HG03442 (cell line): Measurements from ENCODE around the gene FAM89B.
"Not testable (repeated sequence)": the region's sequence is repeated elsewhere in the genome, so short reads cannot be mapped to it uniquely, and the experiment has no call there.

Experiments
- ATAC-seq: cut with Tn5 transposase; IDR thresholded peaks from one replicate; pipeline ENCODE4 v1.9.1; 2021; ENCODE audit warnings: mild to moderate bottlenecking, moderate library complexity; ENCODE audit not compliant: unreplicated experiment

The FAM89B gene

DNA sequence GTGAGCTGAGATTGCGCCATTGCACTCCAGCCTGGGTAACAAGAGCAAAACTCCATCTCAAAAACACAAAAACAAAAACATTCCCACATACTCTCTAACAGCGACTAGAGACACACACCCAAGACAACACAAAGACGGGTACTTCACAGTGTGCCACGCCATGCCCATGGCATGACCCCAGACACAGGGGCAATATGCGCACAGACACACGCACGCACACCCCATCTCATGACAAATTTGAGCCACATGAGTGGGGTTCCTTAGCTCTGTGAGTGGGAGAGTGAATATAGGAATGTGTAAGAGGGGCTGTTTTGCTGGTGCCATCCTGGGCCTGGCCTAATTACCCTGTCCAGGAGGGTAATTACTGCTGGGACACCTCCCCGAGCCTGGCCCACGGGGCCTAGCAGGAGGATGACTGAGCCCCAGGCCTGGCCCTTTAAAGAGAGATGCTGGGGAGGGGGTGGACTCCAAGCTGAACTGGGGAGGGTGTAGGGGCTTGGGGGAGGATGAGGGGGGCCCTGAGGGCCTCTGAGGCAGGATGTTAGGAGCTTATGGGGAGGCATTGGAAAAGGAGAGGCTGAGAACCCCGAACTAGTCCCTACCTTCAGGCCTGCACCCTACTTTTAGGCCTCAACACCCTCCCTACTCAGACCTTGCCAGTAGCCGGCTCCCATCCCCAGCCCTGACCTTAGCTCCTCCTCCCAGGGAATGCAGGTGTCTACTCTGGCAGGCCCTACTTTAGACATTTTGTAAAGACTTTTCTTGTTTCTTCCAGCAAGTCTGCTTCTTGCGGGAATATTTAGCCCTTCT is 15.7 kb upstream of the FAM89B start:
- ATAC-seq, result no peak

DNA sequence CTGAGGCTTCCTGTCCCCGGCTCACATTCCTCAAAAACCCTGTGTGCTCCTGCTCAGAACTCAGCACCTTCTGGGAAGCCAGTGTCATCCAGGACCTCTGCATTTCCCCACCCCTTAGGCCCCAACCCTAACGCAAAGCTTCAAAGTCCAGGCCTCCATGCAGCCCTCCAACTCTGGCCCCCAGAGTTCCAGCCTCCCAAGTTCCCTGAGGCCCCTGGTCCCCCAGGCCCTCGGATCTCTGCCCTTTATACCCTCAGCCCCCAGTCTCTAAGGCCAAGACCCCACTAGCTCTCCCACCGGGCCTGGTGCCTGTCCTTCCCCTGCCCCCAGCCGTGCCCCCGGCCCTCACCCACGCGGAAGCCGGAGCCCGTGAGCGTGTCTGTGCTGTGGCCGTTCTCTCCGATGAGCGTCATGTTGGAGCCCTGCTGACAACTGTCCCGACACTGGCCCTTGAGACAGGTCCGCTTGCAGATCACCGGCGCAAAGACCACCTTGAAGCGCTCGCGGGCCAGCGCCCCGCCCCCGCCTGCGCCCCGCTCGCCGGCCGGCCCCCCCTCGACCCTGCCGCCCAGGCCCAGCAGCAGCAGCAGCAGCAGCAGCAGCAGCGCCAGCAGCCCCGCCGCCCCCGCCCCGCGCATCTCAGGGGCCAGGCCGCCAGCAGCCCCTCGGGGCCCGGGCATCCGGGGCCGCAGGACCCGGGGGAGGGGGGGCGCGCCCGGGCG is 14.9 kb upstream of the FAM89B start:
- ATAC-seq, result no peak

DNA sequence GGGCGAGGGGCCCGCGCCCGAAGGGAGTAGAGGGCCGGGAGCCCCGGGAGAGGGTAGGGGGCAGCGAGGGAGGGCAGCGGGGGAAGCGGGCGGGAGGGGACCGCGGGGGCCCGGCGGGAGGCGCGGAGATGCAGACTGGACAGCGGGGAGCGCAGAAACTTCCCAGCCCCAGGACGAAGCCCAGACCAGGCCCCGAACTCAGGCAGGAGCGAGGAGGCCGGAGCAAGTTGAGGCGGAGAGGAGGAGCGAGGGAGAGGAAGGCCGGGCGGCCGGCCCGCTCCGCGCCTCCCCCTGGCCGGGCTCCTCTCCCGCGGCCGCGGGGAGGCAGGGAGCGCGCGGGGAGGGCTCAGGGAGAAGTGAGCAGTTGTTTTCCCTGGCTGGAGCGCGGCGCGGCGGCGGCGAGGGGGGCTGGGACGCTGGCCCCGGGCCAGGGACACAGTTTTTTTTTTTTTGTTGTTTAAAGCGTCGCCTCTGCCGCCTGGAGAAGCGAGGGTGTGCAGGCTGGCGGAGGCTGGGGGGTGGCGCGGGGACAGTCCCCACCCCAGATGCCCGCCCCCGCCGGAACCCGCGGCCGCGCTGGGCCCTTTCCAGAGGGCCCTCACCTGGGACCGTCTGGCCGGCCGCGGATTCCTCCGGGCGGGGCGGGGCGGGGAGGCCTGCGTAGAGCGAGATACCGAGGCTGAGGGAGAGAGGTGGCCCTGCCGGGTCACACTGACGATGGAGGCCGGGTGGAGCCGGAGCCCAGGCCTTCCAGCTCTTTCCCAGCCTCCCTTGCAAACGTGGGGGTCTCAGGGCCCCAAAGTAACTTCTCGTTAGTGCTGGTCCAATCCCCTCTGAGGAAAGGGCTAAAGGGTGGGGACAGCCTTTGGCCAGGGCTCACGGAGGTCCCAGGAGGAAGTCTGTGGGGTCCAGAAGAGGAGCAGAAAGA is 14.1 kb upstream of the FAM89B start, which contains the start of gene LTBP3:
TSS of gene LTBP3 (minus strand) at position 358 of the 928 bp plus-strand sequence. CDS start 400 bp downstream, outside the sequence.
- no peak for ATAC-seq

DNA sequence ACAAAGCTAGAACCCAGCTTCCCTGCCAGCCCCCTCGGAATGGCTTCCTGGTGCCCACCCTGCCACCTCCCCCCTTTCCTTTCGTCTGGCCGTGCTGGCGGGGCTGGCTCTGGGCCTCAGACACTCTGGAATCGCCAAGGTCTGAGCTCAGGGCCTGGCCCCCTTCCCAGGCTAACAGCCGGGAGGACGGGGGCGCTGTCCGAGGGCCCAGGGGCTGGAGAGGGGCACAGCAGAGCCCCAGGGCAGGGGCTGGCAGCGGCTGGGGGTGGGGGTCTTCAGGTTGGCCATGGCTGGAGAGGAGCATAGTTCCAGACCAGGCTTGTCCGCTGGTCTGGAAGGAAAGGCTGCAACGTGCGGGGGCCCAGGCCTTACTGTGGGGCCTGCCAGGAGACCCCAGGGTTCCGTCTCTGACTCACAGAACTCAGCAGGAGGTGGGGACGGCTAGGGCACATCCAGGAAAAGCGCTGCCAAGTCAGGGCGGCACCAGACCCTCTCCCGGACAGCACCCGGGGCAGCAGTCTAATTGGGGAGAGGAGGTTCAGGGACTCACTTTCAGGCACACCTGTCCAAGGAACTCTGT is 13.3 kb upstream of the FAM89B start:
- no peak for ATAC-seq

DNA sequence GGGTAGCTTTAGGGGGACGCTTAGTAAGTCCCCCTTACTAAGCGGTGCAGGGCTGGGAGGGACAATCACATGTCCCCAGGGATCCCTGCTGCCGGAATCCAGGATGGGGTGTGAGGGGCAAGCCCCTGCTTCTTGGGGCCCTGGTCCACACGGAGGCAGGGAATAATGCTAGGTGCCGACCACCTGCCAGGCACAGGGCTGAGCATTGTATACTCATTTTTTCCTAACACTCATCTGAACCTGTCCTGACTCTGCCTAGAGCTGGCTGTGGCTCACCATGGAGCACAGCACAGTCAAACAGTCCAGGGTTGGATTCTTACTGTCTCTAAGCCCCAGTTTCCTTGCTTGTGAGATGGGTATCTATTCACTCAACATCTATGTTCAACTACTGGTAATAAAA is 12.8 kb upstream of the FAM89B start:
- ATAC-seq, result no peak

DNA sequence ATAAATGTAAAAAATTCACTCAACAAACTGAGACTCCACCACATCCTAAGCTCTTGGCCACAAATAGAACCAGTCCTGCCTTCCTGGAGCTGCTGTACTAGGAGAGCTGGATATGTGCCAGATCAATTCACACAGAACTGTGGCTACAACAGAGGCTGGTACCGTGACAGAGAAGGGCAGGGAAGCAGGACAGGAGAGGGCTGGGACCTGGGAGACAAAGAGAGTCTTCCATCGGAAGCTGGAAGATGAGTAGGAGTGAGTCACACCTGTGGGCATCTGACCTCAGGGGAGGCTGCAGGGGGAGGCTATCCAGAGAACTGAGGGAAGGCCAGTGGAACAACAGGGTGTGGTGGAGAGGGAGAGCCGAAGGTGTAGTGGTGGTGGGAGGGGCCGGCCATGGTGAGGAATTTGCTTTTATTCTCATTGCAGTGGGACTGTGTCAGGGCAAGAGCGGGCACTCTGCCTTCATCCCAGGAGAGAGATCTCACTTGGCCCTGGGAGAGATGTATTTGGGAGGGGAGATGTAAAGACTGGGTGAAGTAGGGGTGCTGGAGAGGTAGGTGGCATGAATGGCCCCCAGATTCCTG is 12.3 kb upstream of the FAM89B start:
- ATAC-seq, result no peak

DNA sequence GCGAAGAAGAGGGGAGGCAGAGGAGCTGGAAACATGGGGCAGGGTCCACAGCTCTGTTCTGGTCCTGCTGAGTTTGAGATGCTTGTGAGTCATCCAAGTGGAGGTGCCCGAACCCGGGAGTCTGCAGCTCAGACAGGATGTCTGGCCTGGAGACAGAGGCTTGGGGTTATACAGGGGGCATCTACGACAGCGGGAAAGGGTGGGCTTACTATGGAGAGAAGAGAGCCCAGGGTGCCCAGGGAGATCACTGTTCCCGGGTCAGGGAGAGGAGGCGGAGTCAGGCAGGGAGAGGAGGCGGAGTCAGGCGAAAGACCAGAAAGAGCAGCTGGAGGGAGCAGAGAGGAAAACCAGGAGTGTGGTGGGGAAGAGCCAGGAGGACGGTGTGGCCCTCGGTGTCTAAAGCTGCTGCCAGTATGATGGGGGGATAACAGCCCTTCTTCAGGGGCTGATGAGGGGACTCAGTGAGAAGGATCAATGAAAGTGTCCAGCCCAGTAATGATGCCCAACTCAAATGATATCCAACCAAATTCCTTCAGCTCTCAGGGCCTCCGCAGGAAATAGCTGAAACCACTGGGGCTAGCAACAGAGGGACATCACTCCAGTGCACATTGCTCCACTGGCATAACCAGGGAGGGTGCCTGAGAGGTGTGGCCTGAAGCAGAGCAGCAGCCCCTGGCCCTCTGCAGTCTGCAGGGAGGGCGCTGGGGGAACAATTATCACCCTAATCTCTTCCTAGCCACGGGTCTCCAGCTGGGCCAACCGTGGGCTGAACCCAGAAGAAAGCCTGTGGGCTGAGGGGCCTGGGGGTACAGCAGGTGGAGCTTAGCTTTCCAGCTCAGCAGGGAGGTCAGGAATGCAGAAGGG is 11.6 kb upstream of the FAM89B start:
- ATAC-seq, result no peak

DNA sequence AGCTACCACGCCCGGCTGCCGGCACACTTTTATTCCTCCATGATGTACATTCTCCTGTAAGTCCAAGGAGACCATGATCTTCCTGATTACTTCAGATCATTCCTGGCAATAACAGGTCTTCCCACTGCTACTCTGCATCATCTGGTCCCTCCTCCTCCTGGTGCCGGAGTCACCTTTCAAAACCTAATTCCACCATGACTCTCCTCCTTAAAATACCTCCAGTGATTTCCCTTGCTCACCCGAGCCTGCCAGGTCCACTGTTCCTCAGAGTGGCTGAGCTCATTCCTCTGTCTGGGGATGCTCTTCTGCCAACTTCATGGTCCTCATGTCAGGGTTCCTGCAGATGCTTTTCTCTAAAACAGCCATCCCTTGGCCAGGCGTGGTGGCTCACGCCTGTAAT is 10.3 kb upstream of the FAM89B start:
- no peak for ATAC-seq

DNA sequence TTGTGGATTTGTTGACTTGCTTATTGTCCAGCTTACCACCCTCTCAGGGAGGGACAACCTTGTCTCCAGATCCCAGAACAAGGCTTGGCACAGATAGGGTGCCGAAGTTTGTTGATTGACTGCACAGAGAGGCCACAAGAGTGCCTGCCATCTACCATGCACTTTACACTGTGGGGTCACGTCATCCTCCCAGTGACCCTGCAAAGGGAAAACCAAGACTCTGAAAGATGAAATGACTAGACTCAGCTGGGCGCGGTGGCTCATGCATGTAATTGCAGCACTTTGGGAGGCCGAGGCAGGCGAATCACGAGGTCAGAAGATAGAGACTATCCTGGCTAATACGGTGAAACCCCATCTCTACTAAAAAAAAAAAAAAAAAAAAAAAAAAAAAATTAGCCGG is 9.6 kb upstream of the FAM89B start:
- no peak for ATAC-seq

DNA sequence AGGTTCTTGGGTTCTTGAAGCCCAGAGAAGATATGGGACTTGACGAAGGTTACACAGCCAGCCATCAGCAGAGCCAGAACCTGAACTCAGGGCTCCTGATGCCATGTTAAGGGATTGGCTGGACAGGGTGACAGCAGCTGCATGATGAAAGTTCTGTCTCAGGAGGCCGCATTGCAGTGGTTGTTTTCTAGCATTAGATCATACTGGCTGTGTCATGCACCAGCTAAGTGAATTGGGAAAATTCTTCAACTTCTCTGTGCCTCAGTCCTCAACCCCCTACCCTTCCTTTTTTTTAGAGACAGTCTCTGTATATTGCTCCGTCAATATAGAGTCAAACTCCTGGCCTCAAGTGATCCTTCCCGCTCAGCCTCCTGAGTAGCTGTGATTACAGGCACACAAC is 8.7 kb upstream of the FAM89B start:
- no peak for ATAC-seq

DNA sequence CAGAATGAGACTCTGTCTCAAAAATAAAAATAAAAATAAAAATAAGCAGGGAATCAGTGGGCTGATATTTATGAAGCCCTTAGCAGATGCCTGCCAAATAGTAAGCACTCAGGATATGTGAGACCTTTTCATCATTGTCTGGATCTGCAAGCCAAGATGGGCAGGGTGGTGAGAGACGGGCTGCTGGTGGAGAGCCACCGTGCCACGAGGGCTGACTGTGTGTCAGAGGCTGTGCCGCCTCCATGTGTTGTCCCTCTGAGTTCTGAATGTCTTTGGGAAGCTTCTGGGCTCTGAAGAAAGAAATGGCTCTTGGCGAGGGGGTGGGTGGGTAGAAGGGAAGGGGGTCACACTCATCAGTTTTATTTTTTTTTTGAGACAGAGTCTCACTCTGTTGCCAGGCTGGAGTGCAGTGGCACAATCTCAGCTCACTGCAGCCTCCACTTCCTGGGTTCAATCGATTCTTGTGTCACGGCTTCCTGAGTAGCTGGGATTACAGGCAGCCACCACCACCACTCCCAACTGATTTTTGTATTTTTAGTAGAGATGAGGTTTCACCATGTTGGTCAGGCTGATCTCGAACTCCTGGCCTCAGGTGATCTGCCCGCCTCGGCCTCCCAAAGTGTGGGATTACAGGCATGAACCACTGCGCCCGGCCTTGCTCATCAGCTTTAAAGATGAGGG is 7.3 kb upstream of the FAM89B start:
- ATAC-seq, result not testable (repeated sequence)

DNA sequence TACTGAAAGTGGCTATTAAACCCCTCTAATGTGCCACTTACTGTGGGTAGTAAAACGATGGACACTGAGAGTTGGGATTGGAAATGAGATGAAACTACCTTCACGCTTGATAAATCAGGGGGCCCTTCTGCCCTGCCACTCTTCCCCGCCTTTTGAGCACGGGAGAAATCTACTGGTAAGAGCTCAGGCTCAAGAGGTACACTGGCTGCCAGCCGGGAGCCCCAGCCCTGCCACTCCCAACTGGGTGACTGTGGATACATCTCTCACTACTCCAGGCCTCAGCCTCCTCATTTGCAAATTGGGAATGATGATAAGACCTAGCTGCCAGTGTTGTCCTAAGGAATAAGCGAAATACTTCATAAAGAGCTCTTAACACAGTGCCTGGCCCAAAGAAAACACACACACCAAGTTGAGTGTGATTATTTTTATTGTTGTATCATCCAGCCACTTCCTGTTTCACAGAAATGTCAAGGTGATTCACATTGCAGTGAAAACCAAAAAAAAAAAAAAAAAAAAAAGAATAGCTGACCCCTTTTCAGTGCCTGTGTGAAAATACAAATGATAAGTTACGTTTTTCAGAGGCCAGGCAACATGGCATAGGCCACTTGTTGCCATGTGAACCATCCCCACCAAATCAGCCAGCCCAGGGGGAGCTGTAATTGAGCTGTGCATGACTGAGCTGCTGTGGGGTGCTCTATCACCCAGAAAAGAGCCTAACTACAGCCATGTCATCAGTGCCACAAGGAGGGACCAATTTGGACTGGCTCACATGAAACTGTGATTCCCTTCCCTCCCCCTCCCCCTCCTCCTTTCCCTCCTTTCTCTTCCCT is 6.5 kb upstream of the FAM89B start:
- no peak for ATAC-seq

DNA sequence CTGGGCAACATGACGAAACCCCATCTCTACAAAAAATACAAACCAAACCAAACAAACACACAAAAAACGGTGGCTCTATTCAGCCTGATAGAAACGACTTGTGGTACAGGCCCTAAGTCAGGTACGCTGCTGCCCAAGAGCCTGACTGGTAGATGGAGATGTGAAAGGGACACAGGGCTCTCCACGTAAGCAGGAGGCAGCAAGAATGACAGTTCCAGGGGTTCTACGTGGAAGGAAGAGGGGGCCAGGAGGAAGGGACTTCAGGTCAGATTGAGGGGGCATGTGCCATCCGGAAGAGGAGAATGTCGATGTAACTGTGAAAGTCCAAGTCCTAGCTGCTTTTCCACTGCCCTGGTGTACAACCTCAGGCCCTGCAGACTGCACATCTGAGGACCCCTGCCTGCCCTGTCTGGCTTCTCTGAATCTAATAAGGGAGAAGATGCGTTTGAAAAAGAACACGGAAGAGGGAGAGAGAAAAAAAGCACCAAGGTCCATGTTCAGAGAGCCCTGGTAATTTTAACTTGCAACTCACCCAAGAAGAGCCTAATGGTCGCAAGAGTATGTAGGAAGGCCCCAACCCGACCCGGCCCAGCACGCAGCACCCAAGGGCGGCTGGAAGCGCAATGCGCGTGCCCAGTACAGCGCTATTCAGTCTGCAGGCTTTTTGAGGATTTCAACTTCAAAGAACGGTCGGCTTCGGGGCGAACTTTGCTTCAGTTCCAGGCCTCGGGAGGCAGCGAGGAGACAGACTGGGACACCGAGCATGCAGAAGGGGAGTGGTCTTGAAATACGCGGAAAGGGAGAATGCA is 3.0 kb upstream of the FAM89B start:
- peak; percentile 3 for ATAC-seq

DNA sequence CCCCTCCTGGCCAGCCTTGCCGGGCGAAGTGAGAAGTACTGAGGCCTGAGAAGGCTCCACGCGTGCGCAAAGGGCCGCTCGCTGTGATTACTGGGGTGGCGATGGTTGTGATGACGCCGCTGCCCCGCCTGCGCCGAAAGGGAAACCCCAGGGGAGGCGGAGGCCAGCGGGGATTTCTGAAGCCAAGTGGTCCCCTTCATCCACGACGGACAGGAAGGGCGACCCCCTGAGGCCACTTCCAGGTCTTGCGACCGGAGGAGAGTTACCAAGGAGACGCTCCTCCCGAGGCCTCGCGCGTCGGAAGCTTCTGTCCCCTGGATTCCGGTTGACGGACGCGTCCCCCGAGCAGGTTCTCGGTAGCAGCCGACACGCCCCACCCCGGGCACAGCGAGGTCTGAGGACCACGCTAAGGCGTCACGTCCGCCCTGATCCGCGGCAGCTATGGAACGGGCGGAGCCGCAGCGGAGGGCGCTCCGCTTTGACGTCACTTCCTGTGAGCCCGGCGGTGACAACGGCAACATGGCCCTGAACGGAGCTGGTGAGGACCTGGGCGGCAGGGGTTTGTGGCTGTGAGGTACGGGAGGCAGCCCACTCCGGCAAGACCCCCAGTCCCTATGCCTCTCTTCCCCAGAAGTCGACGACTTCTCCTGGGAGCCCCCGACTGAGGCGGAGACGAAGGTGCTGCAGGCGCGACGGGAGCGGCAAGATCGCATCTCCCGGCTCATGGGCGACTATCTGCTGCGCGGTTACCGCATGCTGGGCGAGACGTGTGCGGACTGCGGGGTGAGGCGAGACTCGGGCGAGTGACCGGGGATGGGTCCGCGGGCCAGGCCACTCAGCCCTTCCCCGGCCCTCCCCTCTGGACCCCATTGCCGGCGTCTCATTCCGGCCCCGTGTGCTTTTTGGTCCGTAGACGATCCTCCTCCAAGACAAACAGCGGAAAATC is 2.1 kb upstream of the FAM89B start, which contains the start of gene ZNRD2:
TSS of gene ZNRD2 (plus strand) at position 505 of the 946 bp plus-strand sequence. CDS start at position 520, 15 bp downstream.
- peak; percentile 59 for ATAC-seq

DNA sequence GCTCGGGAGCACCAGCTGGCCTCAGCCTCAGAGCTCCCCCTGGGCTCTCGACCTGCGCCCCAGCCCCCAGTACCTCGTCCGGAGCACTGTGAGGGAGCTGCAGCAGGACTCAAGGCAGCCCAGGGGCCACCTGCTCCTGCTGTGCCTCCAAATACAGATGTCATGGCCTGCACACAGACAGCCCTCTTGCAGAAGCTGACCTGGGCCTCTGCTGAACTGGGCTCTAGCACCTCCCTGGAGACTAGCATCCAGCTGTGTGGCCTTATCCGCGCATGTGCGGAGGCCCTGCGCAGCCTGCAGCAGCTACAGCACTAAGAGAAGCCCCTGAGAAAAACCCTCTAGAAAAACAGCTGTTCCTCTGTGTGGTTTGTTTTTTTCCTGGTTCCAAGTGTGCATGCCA is 918 bp upstream of the FAM89B start:
- ATAC-seq, result no peak

DNA sequence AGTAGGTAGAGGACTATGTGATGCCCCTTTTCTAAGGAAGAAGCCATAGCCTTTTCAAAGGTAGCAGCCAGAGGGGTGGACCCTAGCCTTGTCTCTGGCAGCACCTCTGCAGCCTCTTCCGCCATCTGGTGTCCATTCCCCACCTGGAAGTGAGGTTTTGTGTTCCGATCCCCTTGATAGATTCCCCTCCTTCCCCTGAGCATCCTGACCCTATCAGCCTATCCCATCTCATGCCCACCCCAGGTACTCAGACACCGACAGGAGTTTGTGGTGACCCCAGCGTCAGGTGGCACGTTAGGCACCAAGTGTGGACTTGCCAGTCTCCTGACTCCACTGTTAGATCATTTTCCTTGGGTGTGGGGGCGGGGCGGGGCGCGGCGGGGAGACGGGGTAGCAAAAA is 398 bp upstream of the FAM89B start:
- ATAC-seq, result no peak
